ENCODE data around the gene LRRC8C. TPM values are rescaled to one million over a fixed set of nuclear protein-coding genes. Genes with fewer than 3 reads are reported as not detected.

Gene LRRC8C
- total and polyA plus RNA-seq, 8 donors = 8.3 to 11.6 (median 9.2) TPM

GRCh38 chr1:89697383-89697782 is 64.5 kb downstream of the LRRC8C start:
- Histone ChIP-seq H3K4me1 (peaks cover 16 to 61% of the 10 kb centered on the region in 2 donors), H3K36me3 (no peaks in the 10 kb centered on the region), H3K27ac (no peak overlapping the region), H3K4me3 (no peak overlapping the region), H3K27me3 (no peaks in the 10 kb centered on the region), H3K9me3 (no peaks in the 10 kb centered on the region)
- no peak for ATAC-seq
- no peak for TF ChIP-seq CTCF (IDR thresholded peaks at IDR 0.05)
- no peak for DNase-seq
- intact Hi-C loops (cut with DNase I) = no loop called here

- Histone ChIP-seq H3K27me3 (no peaks in the 10 kb centered on the region), H3K4me1 (peaks cover 11 to 54% of the 10 kb centered on the region in 2 donors), H3K9me3 (no peaks in the 10 kb centered on the region), H3K36me3 (no peaks in the 10 kb centered on the region), H3K4me3 (no peak overlapping the region), H3K27ac (no peak overlapping the region)
- intact Hi-C loops (cut with DNase I) = no loop called here
- DNase-seq (no peak), ATAC-seq (no peak)
- TF ChIP-seq CTCF (IDR thresholded peaks at IDR 0.05) = no peak
These were observed 65.2 kb downstream of the LRRC8C start for GRCh38 chr1:89698020-89698560.

- DNase-seq (no peak), ATAC-seq (no peak)
- TF ChIP-seq CTCF (IDR thresholded peaks at IDR 0.05) = no peak
- H3K36me3 ChIP-seq = no peaks in the 10 kb centered on the region
- H3K27me3 ChIP-seq = no peaks in the 10 kb centered on the region
- H3K4me1 ChIP-seq = peaks cover 9 to 48% of the 10 kb centered on the region in 2 donors
- no peak overlapping the region for H3K27ac ChIP-seq
- no peaks in the 10 kb centered on the region for H3K9me3 ChIP-seq
- intact Hi-C loops (cut with DNase I) = no loop called here
- H3K4me3 ChIP-seq = no peak overlapping the region
These were observed 65.7 kb downstream of the LRRC8C start for GRCh38 chr1:89698624-89699023.

- DNase-seq (no peak), ATAC-seq (no peak)
- peaks cover 9 to 39% of the 10 kb centered on the region in 2 donors for H3K4me1 ChIP-seq
- H3K27ac ChIP-seq = no peak overlapping the region
- H3K9me3 ChIP-seq = no peaks in the 10 kb centered on the region
- H3K4me3 ChIP-seq = no peak overlapping the region
- H3K36me3 ChIP-seq = no peaks in the 10 kb centered on the region
- TF ChIP-seq CTCF (IDR thresholded peaks at IDR 0.05) = no peak
- no peaks in the 10 kb centered on the region for H3K27me3 ChIP-seq
- intact Hi-C loops (cut with DNase I) = no loop called here
These were observed 66.6 kb downstream of the LRRC8C start for GRCh38 chr1:89699451-89699986.

- intact Hi-C loops (cut with DNase I) = no loop called here
- no peak for DNase-seq
- Histone ChIP-seq H3K27ac (no peak overlapping the region), H3K9me3 (no peaks in the 10 kb centered on the region), H3K4me1 (peaks cover 0 to 36% of the 10 kb centered on the region in 2 donors), H3K4me3 (no peak overlapping the region), H3K27me3 (no peaks in the 10 kb centered on the region), H3K36me3 (no peaks in the 10 kb centered on the region)
- no peak for TF ChIP-seq CTCF (IDR thresholded peaks at IDR 0.05)
- ATAC-seq = no peak
These were observed 68.9 kb downstream of the LRRC8C start for GRCh38 chr1:89701746-89702241.
